H9 (cell line): ENCODE data around the gene DES. TPM values are rescaled to one million over a fixed set of nuclear protein-coding genes. Genes with fewer than 3 reads are reported as not detected.

Experiments
- DNase-seq: peaks from one replicate; pipeline ENCODE4 v3.0.0-alpha.2; 2017
- H2AFZ ChIP-seq: one replicate; pipeline ENCODE4 v1.6.1; 2013; ENCODE audit warnings: mild to moderate bottlenecking, low read length, control low read depth, moderate library complexity
- H2AK5ac ChIP-seq: 2 replicates; pipeline ENCODE4 v1.6.1; 2013; ENCODE audit warnings: low read length, control low read depth, mixed read lengths; ENCODE audit not compliant: insufficient read length
- H2BK120ac ChIP-seq: one replicate; pipeline ENCODE4 v1.6.1; 2013; ENCODE audit warnings: low read depth, mild to moderate bottlenecking, low read length, control low read depth, inconsistent platforms; ENCODE audit not compliant: poor library complexity, severe bottlenecking
- H2BK12ac ChIP-seq: 2 replicates; pipeline ENCODE4 v1.6.1; 2013; ENCODE audit warnings: low read length, control low read depth, mixed read lengths, low read depth; ENCODE audit not compliant: insufficient read length
- H2BK15ac ChIP-seq: 2 replicates; pipeline ENCODE4 v1.6.1; 2013; ENCODE audit warnings: low read depth, low read length, control low read depth
- H2BK20ac ChIP-seq: one replicate; pipeline ENCODE4 v1.6.1; 2013; ENCODE audit warnings: low read depth, mild to moderate bottlenecking, low read length, control low read depth, inconsistent platforms; ENCODE audit not compliant: poor library complexity, severe bottlenecking
- H2BK5ac ChIP-seq: 2 replicates; pipeline ENCODE4 v1.6.1; 2013; ENCODE audit warnings: low read length, control low read depth, mixed read lengths; ENCODE audit not compliant: insufficient read length
- H3K14ac ChIP-seq: 2 replicates; pipeline ENCODE4 v1.6.1; 2013; ENCODE audit warnings: low read length, control low read depth; ENCODE audit not compliant: insufficient read depth
- H3K18ac ChIP-seq: 2 replicates; pipeline ENCODE4 v1.6.1; 2013; ENCODE audit warnings: low read depth, mild to moderate bottlenecking, mixed read lengths, low read length, control low read depth; ENCODE audit not compliant: insufficient read length
- H3K23ac ChIP-seq: 2 replicates; pipeline ENCODE4 v1.6.1; 2013; ENCODE audit warnings: low read length, control low read depth, mixed read lengths, low read depth; ENCODE audit not compliant: insufficient read length
- H3K23me2 ChIP-seq: 2 replicates; pipeline ENCODE4 v1.6.1; 2013; ENCODE audit warnings: low read depth, mild to moderate bottlenecking, mixed read lengths, low read length, control low read depth; ENCODE audit not compliant: insufficient read length, poor library complexity, severe bottlenecking
- H3K27ac ChIP-seq: 2 replicates; pipeline ENCODE4 v1.5.1; 2013; ENCODE audit warnings: low read length, control low read depth, mixed read lengths, low read depth; ENCODE audit not compliant: insufficient read length
- H3K27me3 ChIP-seq: 2 replicates; pipeline ENCODE4 v1.6.1; 2013; ENCODE audit warnings: low read length, control low read depth, inconsistent platforms; ENCODE audit not compliant: insufficient read depth
- H3K4ac ChIP-seq: 2 replicates; pipeline ENCODE4 v1.6.1; 2013; ENCODE audit warnings: low read depth, mild to moderate bottlenecking, control low read depth, inconsistent platforms, low read length, moderate library complexity
- H3K4me1 ChIP-seq: 2 replicates; pipeline ENCODE4 v1.6.1; 2013; ENCODE audit warnings: low read length, control low read depth, inconsistent platforms; ENCODE audit not compliant: insufficient read depth
- H3K4me2 ChIP-seq: 2 replicates; pipeline ENCODE4 v1.6.1; 2013; ENCODE audit warnings: low read length, control low read depth, mixed read lengths; ENCODE audit not compliant: insufficient read length, insufficient read depth
- H3K56ac ChIP-seq: 2 replicates; pipeline ENCODE4 v1.6.1; 2013; ENCODE audit warnings: low read depth, mild to moderate bottlenecking, mixed read lengths, low read length, control low read depth; ENCODE audit not compliant: insufficient read length
- H3K79me1 ChIP-seq: 2 replicates; pipeline ENCODE4 v1.6.1; 2013; ENCODE audit warnings: low read depth, mild to moderate bottlenecking, moderate library complexity, low read length, control low read depth, inconsistent platforms; ENCODE audit not compliant: insufficient read depth, poor library complexity, severe bottlenecking
- H3K79me2 ChIP-seq: 2 replicates; pipeline ENCODE4 v1.6.1; 2013; ENCODE audit warnings: low read length, control low read depth, inconsistent platforms; ENCODE audit not compliant: insufficient read depth
- H3K9ac ChIP-seq: 2 replicates; pipeline ENCODE4 v1.6.1; 2013; ENCODE audit warnings: low read length, control low read depth, mixed read lengths; ENCODE audit not compliant: insufficient read length; ENCODE audit errors: extremely low read depth
- H3K9me3 ChIP-seq: one replicate; pipeline ENCODE4 v1.6.1; 2013; ENCODE audit warnings: low read depth, low read length, inconsistent platforms; ENCODE audit not compliant: control insufficient read depth
- H3T11ph ChIP-seq: one replicate; pipeline ENCODE4 v1.6.1; 2013; ENCODE audit warnings: mild to moderate bottlenecking, low read length, control low read depth, inconsistent platforms
- H4K20me1 ChIP-seq: one replicate; pipeline ENCODE4 v1.6.1; 2013; ENCODE audit not compliant: control insufficient read depth, insufficient read length, insufficient read depth
- H4K5ac ChIP-seq: 2 replicates; pipeline ENCODE4 v1.6.1; 2013; ENCODE audit warnings: low read depth, mild to moderate bottlenecking, mixed read lengths, low read length, control low read depth; ENCODE audit not compliant: insufficient read length
- H4K8ac ChIP-seq: replicated peaks from 2 replicates; pipeline ENCODE4 v1.6.1; 2013; ENCODE audit warnings: low read length, control low read depth, mixed read lengths, low read depth; ENCODE audit not compliant: insufficient read length
- H4K91ac ChIP-seq: 2 replicates; pipeline ENCODE4 v1.6.1; 2013; ENCODE audit warnings: low read depth, mild to moderate bottlenecking, moderate library complexity, mixed read lengths, low read length, control low read depth; ENCODE audit not compliant: insufficient read length
- H3K27ac Mint-ChIP-seq, 3 experiments: 2 replicates in 2 of 3; 3 replicates in 1 of 3; pipeline ENCODE4 v1.8.0; 2020 to 2021; ENCODE audit warnings: mixed read lengths in 3 of 3, mild to moderate bottlenecking in 1 of 3, moderate library complexity in 1 of 3
- H3K27me3 Mint-ChIP-seq: 2 replicates; pipeline ENCODE4 v1.8.0; 2021; ENCODE audit warnings: low read depth, mild to moderate bottlenecking, moderate library complexity, mixed read lengths
- H3K36me3 Mint-ChIP-seq, 3 experiments: 2 replicates in 2 of 3; 3 replicates in 1 of 3; pipeline ENCODE4 v1.8.0; 2020 to 2021; ENCODE audit warnings: low read depth in 3 of 3, mixed read lengths in 3 of 3; ENCODE audit not compliant: insufficient read depth in 1 of 3
- H3K4me1 Mint-ChIP-seq, 2 experiments: 2 replicates each; pipeline ENCODE4 v1.8.0; 2020; ENCODE audit warnings: mixed read lengths in 2 of 2
- H3K4me3 Mint-ChIP-seq, 2 experiments: 2 replicates in 1 of 2; 3 replicates in 1 of 2; pipeline ENCODE4 v1.8.0; 2020 to 2021; ENCODE audit warnings: mild to moderate bottlenecking in 2 of 2, mixed read lengths in 2 of 2, moderate library complexity in 1 of 2
- H3K9me3 Mint-ChIP-seq, 2 experiments: 2 replicates in 1 of 2; 3 replicates in 1 of 2; pipeline ENCODE4 v1.8.0; 2020; ENCODE audit warnings: mild to moderate bottlenecking in 2 of 2, mixed read lengths in 2 of 2, moderate library complexity in 1 of 2
- CTCF ChIP-seq: fragments of 200-600 bp; sonication (generic); conservative IDR thresholded peaks from 3 replicates; pipeline ENCODE4 v1.8.0; 2021; ENCODE audit warnings: antibody characterized with exemption, mild to moderate bottlenecking
- WGBS: extraction: QIAGEN DNeasy Blood & Tissue Kit; methylation state at CpG from one replicate; pipeline ENCODE4 v1.1.7; 2013; ENCODE audit warnings: missing lambda C conversion rate, low lambda C conversion rate, mixed read lengths; ENCODE audit not compliant: insufficient read length; ENCODE audit errors: extremely low coverage; 5-methylcytosine and 5-hydroxymethylcytosine counted together
- total RNA-seq: library from RNA; stranded (reverse); gene quantifications from 2 replicates; pipeline ENCODE4 v1.2.1, GENCODE V29; 2021

DES gene
- total RNA-seq, 1 experiment from 2014 or later, result 4.6 TPM

GRCh38 chr2:219434718-219435525 lies 16.7 kb downstream of the DES start, which contains the start of gene SPEG:
SPEG (plus strand) TSS chr2:219434843; CDS start chr2:219434978, 135 bp downstream.
- DNase-seq, result peak; percentile 50

More at GRCh38 chr2:219434718-219435525, 16.7 kb downstream of the DES start, which contains the start of gene SPEG:
- no peak for TF ChIP-seq CTCF
- Histone ChIP-seq H3K4ac (no peak within 1 kb of the TSS), H2AFZ (no peak within 1 kb of the TSS), H4K8ac (no peak within 1 kb of the TSS), H3K56ac (no peak within 1 kb of the TSS), H2BK15ac (no peak within 1 kb of the TSS), H4K20me1 (no peaks in the 10 kb centered on the region), H2BK120ac (no peak within 1 kb of the TSS), H4K5ac (no peak within 1 kb of the TSS), H3K23ac (no peak within 1 kb of the TSS), H3K27me3 (no peaks in the 10 kb centered on the region; the same call in 1 of the 2 replicates), H3K4me2 (peak within 1 kb of the TSS; percentile 3), H2BK5ac (no peak within 1 kb of the TSS), H3K9me3 (no peaks in the 10 kb centered on the region), H2BK20ac (no peak within 1 kb of the TSS), H3K23me2 (peaks cover 6% of the 10 kb centered on the region), H2BK12ac (no peak within 1 kb of the TSS), H2AK5ac (no peak within 1 kb of the TSS), H3K27ac (no peak within 1 kb of the TSS), H3K18ac (peak within 1 kb of the TSS; percentile 39), H3K9ac (no peak within 1 kb of the TSS), H3T11ph (no peak within 1 kb of the TSS), H3K4me1 (peaks cover 2% of the 10 kb centered on the region; the same call in 1 of the 2 replicates), H3K79me1 (no peaks in the 10 kb centered on the region), H4K91ac (no peak within 1 kb of the TSS), H3K79me2 (no peaks in the 10 kb centered on the region), H3K14ac (peak within 1 kb of the TSS; percentile 13; the same call in 1 of the 2 replicates)
- no CpG with 5 or more reads among the region's 77 CpGs for WGBS
- H3K9me3 Mint-ChIP-seq, result no peaks in the 10 kb centered on the region; a peak in 1 of 5 replicates
- peak within 1 kb of the TSS; percentile 24 to 61; a peak in 4 of 5 replicates for H3K4me3 Mint-ChIP-seq
- peak within 1 kb of the TSS; percentile 19 to 66 (median 32); a peak in 3 of 7 replicates for H3K27ac Mint-ChIP-seq
- no peaks in the 10 kb centered on the region for H3K36me3 Mint-ChIP-seq
- H3K4me1 Mint-ChIP-seq, result peaks cover 7 to 10% of the 10 kb centered on the region in 2 experiments
- peaks cover 18% of the 10 kb centered on the region for H3K27me3 Mint-ChIP-seq
